ENCODE results near the gene C1QTNF8. TPM values are rescaled to one million over a fixed set of nuclear protein-coding genes. Genes with fewer than 3 reads are reported as not detected.

C1QTNF8 gene
- total RNA-seq, 3 donors from 2014 or later (not counting 1 experiment from before 2014, with no cell fraction given): not detected

- Mint-ChIP-seq H3K27ac (no peak overlapping the region), H3K4me1 (no peaks in the 10 kb centered on the region), H3K27me3 (ENCODE audit: low read depth in 2 of 2) (no peaks in the 10 kb centered on the region), H3K36me3 (no peaks in the 10 kb centered on the region), H3K9me3 (no peaks in the 10 kb centered on the region), H3K4me3 (no peak overlapping the region)
- DNase-seq: no peak
- H3K9me3 ChIP-seq (ENCODE audit: control insufficient read depth, insufficient read depth, low read length): no peaks in the 10 kb centered on the region
- H3K36me3 ChIP-seq (ENCODE audit: control insufficient read depth, insufficient read depth, low read length): no peaks in the 10 kb centered on the region
- no peak overlapping the region for H3K27ac ChIP-seq (ENCODE audit: low read length)
- no peak for TF ChIP-seq CTCF (IDR thresholded peaks at IDR 0.05)
- 49% methylated on average over 19 of the region's 19 CpGs for WGBS (ENCODE audit: insufficient coverage)
- intact Hi-C loops (cut with micrococcal nuclease): no loop called here
- no peaks in the 10 kb centered on the region for H3K27me3 ChIP-seq (ENCODE audit: control insufficient read depth, insufficient read depth, low read length)
- ATAC-seq: no peak
- no peaks in the 10 kb centered on the region for H3K4me1 ChIP-seq (ENCODE audit: control insufficient read depth, insufficient read depth, low read length)
- no peak overlapping the region for H3K4me3 ChIP-seq (ENCODE audit: low read length)
These were observed 13.6 kb upstream of the C1QTNF8 start for GRCh38 chr16:1109648-1110047.

- WGBS (ENCODE audit: insufficient coverage): 59% methylated on average over 42 of the region's 42 CpGs
These were observed 12.5 kb upstream of the C1QTNF8 start for GRCh38 chr16:1108299-1109252.

DNA sequence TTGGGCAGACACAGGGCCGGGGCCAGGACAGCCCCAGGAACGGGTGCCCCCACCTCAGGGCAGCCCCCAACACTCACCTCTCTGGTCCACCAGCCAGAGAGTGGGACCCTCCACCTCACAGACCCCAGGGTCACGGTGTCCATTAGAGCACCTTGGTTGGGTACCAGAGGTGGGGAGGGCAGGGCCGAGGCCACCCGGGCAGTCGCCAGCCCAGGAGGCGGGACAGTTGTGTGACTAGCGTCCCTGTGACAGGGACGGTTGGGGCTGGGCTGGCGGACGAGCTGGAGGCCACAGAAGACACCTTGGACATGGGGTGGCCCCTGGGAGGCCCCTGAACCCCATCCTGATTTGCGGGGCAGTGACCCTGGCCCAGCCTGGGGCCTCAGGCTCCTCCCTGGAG is 11.7 kb upstream of the C1QTNF8 start:
- no peaks in the 10 kb centered on the region for H3K36me3 ChIP-seq (ENCODE audit: control insufficient read depth, insufficient read depth, low read length)
- peaks cover 6% of the 10 kb centered on the region for H3K4me1 ChIP-seq (ENCODE audit: control insufficient read depth, insufficient read depth, low read length)
- no peak overlapping the region for H3K27ac ChIP-seq (ENCODE audit: low read length)
- Mint-ChIP-seq H3K4me3 (no peak overlapping the region), H3K27ac (no peak overlapping the region), H3K36me3 (no peaks in the 10 kb centered on the region), H3K4me1 (no peaks in the 10 kb centered on the region), H3K27me3 (ENCODE audit: low read depth in 2 of 2) (no peaks in the 10 kb centered on the region), H3K9me3 (no peaks in the 10 kb centered on the region)
- DNase-seq (no peak), ATAC-seq (no peak)
- intact Hi-C loops (cut with micrococcal nuclease): no loop called here
- H3K27me3 ChIP-seq (ENCODE audit: control insufficient read depth, insufficient read depth, low read length): peaks cover 8% of the 10 kb centered on the region
- no peak overlapping the region for H3K4me3 ChIP-seq (ENCODE audit: low read length)
- WGBS (ENCODE audit: insufficient coverage): 84% methylated on average over 12 of the region's 12 CpGs
- no peak for TF ChIP-seq CTCF (IDR thresholded peaks at IDR 0.05)
- no peaks in the 10 kb centered on the region for H3K9me3 ChIP-seq (ENCODE audit: control insufficient read depth, insufficient read depth, low read length)

More at GRCh38 chr16:1108299-1109252, 12.5 kb upstream of the C1QTNF8 start:
- ATAC-seq (no peak), DNase-seq (no peak)
- no peak for TF ChIP-seq CTCF (IDR thresholded peaks at IDR 0.05)
- H3K4me1 Mint-ChIP-seq: no peaks in the 10 kb centered on the region
- H3K27ac Mint-ChIP-seq: no peak overlapping the region
- H3K4me3 Mint-ChIP-seq: no peak overlapping the region
- intact Hi-C loops (cut with micrococcal nuclease): no loop called here
- Histone ChIP-seq H3K27ac (ENCODE audit: low read length) (no peak overlapping the region), H3K36me3 (ENCODE audit: control insufficient read depth, insufficient read depth, low read length) (no peaks in the 10 kb centered on the region), H3K9me3 (ENCODE audit: control insufficient read depth, insufficient read depth, low read length) (no peaks in the 10 kb centered on the region), H3K4me3 (ENCODE audit: low read length) (no peak overlapping the region), H3K27me3 (ENCODE audit: control insufficient read depth, insufficient read depth, low read length) (peaks cover 2% of the 10 kb centered on the region), H3K4me1 (ENCODE audit: control insufficient read depth, insufficient read depth, low read length) (no peaks in the 10 kb centered on the region)
- no peaks in the 10 kb centered on the region for H3K36me3 Mint-ChIP-seq
- no peaks in the 10 kb centered on the region for H3K9me3 Mint-ChIP-seq
- H3K27me3 Mint-ChIP-seq (ENCODE audit: low read depth in 2 of 2): no peaks in the 10 kb centered on the region

Data from natural killer cell (primary cell).